ENCODE data around the gene PDGFD.

Gene PDGFD

GRCh38 chr11:104076455-104076854 is 87.5 kb downstream of the PDGFD start:
- Histone ChIP-seq H3K36me3 (ENCODE audit: low read depth) (no peaks in the 10 kb centered on the region), H3K4me1 (ENCODE audit: insufficient read depth, poor library complexity, severe bottlenecking) (peaks cover 26% of the 10 kb centered on the region), H3K27me3 (ENCODE audit: insufficient read depth, poor library complexity, severe bottlenecking) (no peaks in the 10 kb centered on the region), H3K9me3 (ENCODE audit: severe bottlenecking) (no peaks in the 10 kb centered on the region), H3K4me3 (ENCODE audit: severe bottlenecking) (no peak overlapping the region), H3K27ac (ENCODE audit: poor library complexity, severe bottlenecking) (peak overlapping the region; percentile 49)
- no peak for DNase-seq (ENCODE audit: low spot score)
- no peak for TF ChIP-seq CTCF (IDR thresholded peaks at IDR 0.05; ENCODE audit: poor library complexity, severe bottlenecking)
- peak; percentile 90 for ATAC-seq (ENCODE audit: low read depth)

- Histone ChIP-seq H3K27me3 (ENCODE audit: insufficient read depth, poor library complexity, severe bottlenecking) (no peaks in the 10 kb centered on the region), H3K4me1 (ENCODE audit: insufficient read depth, poor library complexity, severe bottlenecking) (peaks cover 26% of the 10 kb centered on the region), H3K9me3 (ENCODE audit: severe bottlenecking) (no peaks in the 10 kb centered on the region), H3K27ac (ENCODE audit: poor library complexity, severe bottlenecking) (peak overlapping the region; percentile 49), H3K4me3 (ENCODE audit: severe bottlenecking) (no peak overlapping the region), H3K36me3 (ENCODE audit: low read depth) (no peaks in the 10 kb centered on the region)
- no peak for DNase-seq (ENCODE audit: low spot score)
- no peak for TF ChIP-seq CTCF (IDR thresholded peaks at IDR 0.05; ENCODE audit: poor library complexity, severe bottlenecking)
- ATAC-seq (ENCODE audit: low read depth): no peak
Observed at GRCh38 chr11:104075706-104076105, 88.2 kb downstream of the PDGFD start.

DNA sequence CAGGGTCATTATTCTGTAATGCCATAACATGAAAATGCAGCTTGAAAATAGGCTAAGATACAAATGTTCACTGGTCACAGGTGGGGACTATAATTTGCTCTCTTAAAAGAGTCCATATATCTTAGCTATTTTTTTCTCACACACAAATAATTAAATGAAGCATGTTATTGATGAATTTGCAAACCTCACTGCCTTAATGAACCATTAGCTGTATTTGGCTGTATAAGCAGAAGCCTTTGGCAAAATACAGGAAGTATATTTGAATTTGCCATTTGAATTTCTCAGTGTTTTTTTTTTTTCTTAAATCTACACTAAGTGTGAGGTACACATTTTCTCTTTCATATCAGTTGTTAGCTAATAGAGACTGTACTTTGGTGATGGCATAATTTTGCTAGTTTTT is 88.9 kb downstream of the PDGFD start:
- Histone ChIP-seq H3K36me3 (ENCODE audit: low read depth) (no peaks in the 10 kb centered on the region), H3K4me1 (ENCODE audit: insufficient read depth, poor library complexity, severe bottlenecking) (peaks cover 26% of the 10 kb centered on the region), H3K9me3 (ENCODE audit: severe bottlenecking) (no peaks in the 10 kb centered on the region), H3K27me3 (ENCODE audit: insufficient read depth, poor library complexity, severe bottlenecking) (no peaks in the 10 kb centered on the region), H3K27ac (ENCODE audit: poor library complexity, severe bottlenecking) (no peak overlapping the region), H3K4me3 (ENCODE audit: severe bottlenecking) (no peak overlapping the region)
- ATAC-seq (ENCODE audit: low read depth) (no peak), DNase-seq (ENCODE audit: low spot score) (no peak)
- no peak for TF ChIP-seq CTCF (IDR thresholded peaks at IDR 0.05; ENCODE audit: poor library complexity, severe bottlenecking)

- Histone ChIP-seq H3K36me3 (ENCODE audit: low read depth) (no peaks in the 10 kb centered on the region), H3K4me1 (ENCODE audit: insufficient read depth, poor library complexity, severe bottlenecking) (peaks cover 26% of the 10 kb centered on the region), H3K4me3 (ENCODE audit: severe bottlenecking) (no peak overlapping the region), H3K27ac (ENCODE audit: poor library complexity, severe bottlenecking) (no peak overlapping the region), H3K9me3 (ENCODE audit: severe bottlenecking) (no peaks in the 10 kb centered on the region), H3K27me3 (ENCODE audit: insufficient read depth, poor library complexity, severe bottlenecking) (no peaks in the 10 kb centered on the region)
- no peak for TF ChIP-seq CTCF (IDR thresholded peaks at IDR 0.05; ENCODE audit: poor library complexity, severe bottlenecking)
- peak; percentile 88 for ATAC-seq (ENCODE audit: low read depth)
- no peak for DNase-seq (ENCODE audit: low spot score)
Observed at GRCh38 chr11:104073950-104074705, 89.8 kb downstream of the PDGFD start.

- Histone ChIP-seq H3K36me3 (ENCODE audit: low read depth) (no peaks in the 10 kb centered on the region), H3K27ac (ENCODE audit: poor library complexity, severe bottlenecking) (no peak overlapping the region), H3K4me3 (ENCODE audit: severe bottlenecking) (no peak overlapping the region), H3K27me3 (ENCODE audit: insufficient read depth, poor library complexity, severe bottlenecking) (no peaks in the 10 kb centered on the region), H3K4me1 (ENCODE audit: insufficient read depth, poor library complexity, severe bottlenecking) (no peaks in the 10 kb centered on the region), H3K9me3 (ENCODE audit: severe bottlenecking) (no peaks in the 10 kb centered on the region)
- no peak for TF ChIP-seq CTCF (IDR thresholded peaks at IDR 0.05; ENCODE audit: poor library complexity, severe bottlenecking)
- DNase-seq (ENCODE audit: low spot score) (no peak), ATAC-seq (ENCODE audit: low read depth) (no peak)
Observed at GRCh38 chr11:104067534-104067933, 96.4 kb downstream of the PDGFD start.
